HG03135 (cell line): ENCODE data around the gene LRBA.
"Not testable (repeated sequence)": the region's sequence is repeated elsewhere in the genome, so short reads cannot be mapped to it uniquely, and the experiment has no call there.

Experiments used
- ATAC-seq: cut with Tn5 transposase; IDR thresholded peaks from one replicate; pipeline ENCODE4 v1.9.1; 2021; ENCODE audit warnings: mild to moderate bottlenecking, moderate library complexity; ENCODE audit not compliant: unreplicated experiment

The LRBA gene

GRCh38 chr4:150943818-150944217 is 71.3 kb downstream of the LRBA start:
- ATAC-seq: no peak

DNA sequence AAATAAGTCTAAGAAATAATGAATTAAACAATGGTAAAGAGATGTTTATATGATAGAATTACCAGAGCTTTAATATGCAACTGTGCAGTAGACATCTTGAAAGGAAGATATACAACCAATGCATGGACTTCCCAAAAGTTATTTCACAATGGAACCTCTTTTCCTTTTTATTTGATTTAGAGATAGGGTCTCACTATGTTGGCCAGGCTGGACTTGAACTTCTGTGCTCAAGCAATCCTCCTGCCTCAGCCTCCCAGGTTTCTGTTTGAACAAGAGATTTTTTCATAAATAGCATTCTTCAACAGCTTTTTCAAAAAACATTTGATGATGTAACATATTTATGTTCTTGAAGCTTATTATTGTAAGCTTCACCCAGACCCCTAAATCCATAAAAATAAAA is 72.0 kb downstream of the LRBA start:
- no peak for ATAC-seq

DNA sequence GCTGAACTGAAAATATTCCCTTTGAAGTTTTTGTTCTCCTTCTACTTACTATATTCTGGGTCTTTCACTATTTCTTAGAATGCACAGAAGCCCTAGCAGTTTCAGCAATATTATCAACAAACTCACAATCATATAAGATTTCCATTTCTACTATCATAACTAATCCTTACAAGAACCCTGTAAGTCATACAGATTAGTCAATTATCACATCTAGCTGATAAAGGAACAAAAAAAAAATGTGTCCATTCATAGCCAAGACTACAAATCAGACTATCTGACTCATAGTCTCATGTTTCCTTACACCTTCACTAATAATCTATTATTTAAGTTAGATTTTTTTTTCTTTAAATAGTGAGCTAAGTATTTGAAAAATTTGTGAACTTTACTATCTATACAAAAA is 72.5 kb downstream of the LRBA start:
- no peak for ATAC-seq

GRCh38 chr4:150940123-150940522 is 75.0 kb downstream of the LRBA start:
- no peak for ATAC-seq

DNA sequence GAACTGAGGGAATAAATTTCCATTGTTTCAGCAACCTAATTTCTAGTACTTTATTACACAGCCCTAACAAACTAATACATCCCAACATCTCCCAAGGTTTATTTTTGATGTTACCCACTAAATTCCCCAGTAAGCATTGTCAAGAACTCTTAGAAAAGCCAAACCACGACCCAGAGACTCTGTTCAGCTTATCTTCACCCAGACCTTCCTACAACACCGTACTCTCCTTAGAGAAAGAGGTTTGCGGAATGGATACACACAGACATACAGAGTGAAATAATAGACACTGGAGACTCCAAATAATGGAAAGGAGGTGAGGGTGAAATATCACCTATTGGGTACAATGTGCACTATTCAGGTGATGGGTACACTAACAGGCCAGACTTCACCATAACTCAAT is 75.6 kb downstream of the LRBA start:
- no peak for ATAC-seq

DNA sequence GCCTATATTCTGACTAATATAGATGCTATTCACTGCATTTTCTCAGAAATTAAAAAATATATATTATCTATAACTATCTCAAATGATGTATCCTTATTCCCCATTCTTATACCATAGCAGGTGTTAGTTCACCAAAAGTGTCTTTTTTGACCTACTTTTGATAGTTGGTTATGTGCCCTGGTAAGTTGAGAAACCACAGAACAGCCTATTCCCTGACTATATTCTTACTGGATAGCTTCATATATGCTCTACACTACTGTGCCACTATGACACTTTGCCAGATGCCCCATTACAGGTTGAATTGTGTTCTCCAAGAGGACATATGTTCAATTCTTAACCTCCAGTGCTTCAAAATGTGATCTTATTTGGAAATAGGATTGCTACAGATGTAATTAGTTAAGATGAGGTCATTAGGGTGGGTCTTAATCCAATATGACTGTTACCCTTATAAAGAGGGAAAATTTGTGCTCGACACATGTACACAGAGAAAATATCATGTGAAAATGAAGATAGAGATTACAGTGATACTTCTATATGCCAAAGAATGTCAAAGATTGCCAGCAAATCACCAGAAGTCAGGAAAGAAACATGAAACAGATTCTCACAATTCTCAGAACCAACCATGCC is 76.1 kb downstream of the LRBA start:
- ATAC-seq: no peak

GRCh38 chr4:150938417-150938816 is 76.7 kb downstream of the LRBA start:
- no peak for ATAC-seq

- ATAC-seq: no peak
Observed at GRCh38 chr4:150934022-150934421, 81.1 kb downstream of the LRBA start.

DNA sequence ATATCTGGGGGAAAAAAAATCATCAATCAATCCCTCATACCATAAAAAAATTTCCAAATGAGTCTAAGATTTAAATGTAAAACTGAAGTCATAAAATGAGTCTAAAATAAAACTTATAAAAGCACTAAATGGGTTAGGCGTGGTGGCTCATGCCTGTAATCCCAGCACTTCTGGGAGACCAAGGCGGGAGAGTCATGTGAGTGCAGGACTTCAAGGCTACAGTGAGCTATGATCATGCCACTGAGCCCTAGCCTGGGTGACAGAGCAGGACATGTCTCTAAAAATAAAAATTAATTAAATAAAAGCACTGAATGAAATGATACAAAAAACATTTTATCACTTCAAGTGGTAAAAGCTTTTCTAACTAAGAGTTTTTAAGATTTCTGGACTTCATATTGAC is 83.3 kb downstream of the LRBA start:
- ATAC-seq: no peak

- ATAC-seq: no peak
Observed at GRCh38 chr4:150931005-150931404, 84.1 kb downstream of the LRBA start.

GRCh38 chr4:150923945-150924344 is 91.1 kb downstream of the LRBA start:
- ATAC-seq: no peak

- ATAC-seq: not testable (repeated sequence)
Observed at GRCh38 chr4:150921486-150921885, 93.6 kb downstream of the LRBA start.

DNA sequence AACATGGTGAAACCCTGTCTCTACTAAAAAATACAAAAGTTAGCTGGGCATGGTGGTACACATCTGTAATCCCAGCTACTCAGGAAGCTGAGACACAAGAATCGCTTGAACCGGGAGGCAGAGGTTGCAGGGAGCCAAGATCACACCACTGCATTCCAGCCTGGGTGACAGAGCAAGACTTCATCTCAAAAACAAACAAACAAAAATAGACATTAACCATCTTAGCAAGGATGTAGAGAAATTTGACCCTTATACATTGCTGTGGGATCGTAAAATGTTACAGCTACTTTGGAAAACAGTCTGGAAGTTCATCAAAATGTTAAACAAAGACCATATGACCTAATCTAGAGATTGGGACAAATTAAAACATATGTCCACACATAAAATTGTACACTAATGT is 96.5 kb downstream of the LRBA start:
- not testable (repeated sequence) for ATAC-seq

GRCh38 chr4:150911326-150911725 is 103.8 kb downstream of the LRBA start:
- ATAC-seq: no peak

DNA sequence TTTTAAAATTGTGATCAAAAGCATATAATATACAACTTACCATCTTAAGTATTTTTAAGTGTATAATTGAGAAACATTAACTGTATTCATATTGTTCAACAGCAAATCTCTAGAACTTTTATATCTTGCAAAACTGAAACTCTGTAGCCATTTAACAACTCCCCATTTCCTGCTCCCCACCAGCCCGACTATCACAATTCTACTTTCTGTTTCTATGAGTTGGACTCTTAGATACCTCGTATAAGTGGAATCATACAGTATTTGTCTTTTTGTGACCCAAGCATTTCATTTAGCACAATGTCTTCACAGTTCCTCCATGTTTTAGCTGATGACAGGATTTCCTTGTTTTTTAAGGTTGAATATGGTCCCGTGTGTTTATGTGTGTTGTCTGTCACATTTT is 106.0 kb downstream of the LRBA start:
- no peak for ATAC-seq

GRCh38 chr4:150906987-150907633 is 108.0 kb downstream of the LRBA start:
- ATAC-seq: no peak

GRCh38 chr4:150904671-150905070 is 110.4 kb downstream of the LRBA start:
- ATAC-seq: no peak

GRCh38 chr4:150903603-150904002 is 111.5 kb downstream of the LRBA start:
- no peak for ATAC-seq

- ATAC-seq: no peak
Observed at GRCh38 chr4:150896497-150896896, 118.6 kb downstream of the LRBA start.

DNA sequence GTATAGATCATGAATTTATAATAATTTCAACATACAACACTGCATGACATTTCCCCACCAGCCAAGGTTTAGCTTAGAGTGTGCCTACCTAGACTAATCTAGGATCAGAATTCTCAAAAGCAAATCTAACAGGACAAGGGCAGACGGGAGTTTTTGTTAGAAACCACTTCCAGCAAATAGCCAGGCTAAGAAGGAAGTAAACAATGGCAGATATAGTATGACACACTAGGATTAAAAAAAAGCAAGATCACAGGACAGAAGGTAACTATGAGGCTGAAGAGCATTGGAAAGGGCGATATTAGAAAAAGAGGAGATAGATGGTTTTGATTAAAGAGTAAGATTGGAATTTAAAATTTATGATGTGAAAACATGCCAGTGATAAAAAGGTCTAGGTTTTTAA is 124.8 kb downstream of the LRBA start:
- no peak for ATAC-seq

DNA sequence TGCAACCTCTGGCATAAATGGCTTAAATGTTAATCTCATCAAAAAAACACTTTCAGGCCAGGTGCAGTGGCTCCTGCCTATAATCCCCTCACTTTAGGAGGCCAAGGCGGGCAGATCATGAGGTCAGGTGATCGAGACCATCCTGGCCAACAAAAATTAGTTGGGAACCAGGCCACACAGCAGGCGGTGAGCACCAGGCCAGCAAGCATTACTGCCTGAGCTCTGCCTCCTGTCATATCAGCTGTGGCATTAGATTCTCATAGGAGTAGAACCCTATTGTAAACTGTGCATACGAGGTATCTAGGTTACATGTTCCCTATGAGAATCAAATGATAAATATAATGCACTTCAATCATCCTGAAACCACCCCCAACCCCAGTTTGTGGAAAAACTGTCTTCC is 125.8 kb downstream of the LRBA start:
- no peak for ATAC-seq

- no peak for ATAC-seq
Observed at GRCh38 chr4:150888625-150889024, 126.5 kb downstream of the LRBA start.

- no peak for ATAC-seq
Observed at GRCh38 chr4:150888217-150888616, 126.9 kb downstream of the LRBA start.
